HG03064 (cell line): ENCODE measurements around the gene MAML1.
"Not testable (repeated sequence)": the region's sequence is repeated elsewhere in the genome, so short reads cannot be mapped to it uniquely, and the experiment has no call there.

Experiments
- ATAC-seq: cut with Tn5 transposase; IDR thresholded peaks from one replicate; pipeline ENCODE4 v1.9.1; 2021; ENCODE audit warnings: low read depth; ENCODE audit not compliant: unreplicated experiment

Gene MAML1

DNA sequence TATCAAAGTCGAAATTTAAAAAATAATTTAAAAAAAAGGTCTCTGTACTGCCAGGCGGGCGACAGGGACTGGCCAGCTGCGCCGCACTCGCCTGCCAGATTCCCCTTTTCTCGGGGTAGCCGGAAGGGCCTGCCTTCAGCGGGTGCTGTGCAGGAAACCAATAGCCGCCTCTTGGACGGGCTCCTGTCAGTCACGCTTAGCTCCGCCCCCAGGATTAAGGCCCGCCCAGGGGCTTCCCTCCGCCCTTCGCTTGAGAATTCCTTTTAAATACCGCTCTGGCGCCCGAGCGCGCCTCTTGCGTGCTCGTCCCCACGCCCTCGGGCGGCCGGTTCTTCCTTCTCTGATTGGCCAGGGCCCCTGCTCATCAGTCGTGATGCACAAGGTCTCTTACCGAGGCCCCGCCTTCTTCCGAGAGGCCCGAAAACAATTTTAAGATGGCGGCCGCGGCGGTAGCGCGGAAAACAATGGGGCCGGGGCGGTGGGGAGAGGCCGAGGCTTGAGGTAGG is at the start of gene MAML1:
TSS of gene MAML1 (plus strand) at position 411 of the 506 bp plus-strand sequence. CDS start 291 bp downstream, outside the sequence.
- peak; percentile 95 for ATAC-seq

GRCh38 chr5:179689212-179689611 is 43.4 kb upstream of the MAML1 start:
- not testable (repeated sequence) for ATAC-seq

DNA sequence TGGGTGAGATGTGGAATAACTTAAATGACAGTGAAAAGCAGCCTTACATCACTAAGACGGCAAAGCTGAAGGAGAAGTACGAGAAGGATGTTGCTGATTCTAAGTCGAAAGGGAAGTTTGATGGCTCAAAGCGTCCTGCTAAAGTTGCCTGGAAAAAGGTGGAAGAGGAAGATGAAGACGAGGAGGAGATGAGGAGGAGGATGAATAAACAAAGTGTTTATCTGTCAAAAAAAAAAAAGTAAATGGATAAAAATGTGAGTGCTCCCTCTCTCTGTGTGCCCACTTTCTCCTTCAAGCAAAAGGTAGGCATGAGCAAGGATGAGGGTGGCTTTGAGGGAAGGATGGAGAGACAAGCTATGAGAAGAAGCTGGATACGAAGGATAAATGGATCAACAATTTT is 38.1 kb upstream of the MAML1 start:
- ATAC-seq, result no peak

DNA sequence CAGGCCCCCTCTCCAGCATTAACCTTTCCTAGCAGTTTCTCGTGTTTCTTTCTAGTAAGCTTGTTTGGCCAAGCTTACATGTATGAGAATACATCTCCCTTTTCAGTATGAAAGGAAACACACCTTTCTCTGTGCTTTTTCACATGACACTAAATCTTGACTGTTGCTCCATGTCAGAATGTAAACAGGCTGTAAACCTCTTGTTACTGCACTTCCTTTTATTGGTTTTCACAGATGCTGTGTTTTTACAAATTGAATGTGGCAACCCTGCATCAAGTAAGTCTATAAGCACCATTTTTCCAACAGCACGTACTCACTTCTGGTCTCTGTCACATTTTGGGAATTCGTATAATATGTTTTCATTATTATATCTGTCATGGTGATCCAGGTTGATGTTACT is 36.0 kb upstream of the MAML1 start:
- ATAC-seq, result no peak

DNA sequence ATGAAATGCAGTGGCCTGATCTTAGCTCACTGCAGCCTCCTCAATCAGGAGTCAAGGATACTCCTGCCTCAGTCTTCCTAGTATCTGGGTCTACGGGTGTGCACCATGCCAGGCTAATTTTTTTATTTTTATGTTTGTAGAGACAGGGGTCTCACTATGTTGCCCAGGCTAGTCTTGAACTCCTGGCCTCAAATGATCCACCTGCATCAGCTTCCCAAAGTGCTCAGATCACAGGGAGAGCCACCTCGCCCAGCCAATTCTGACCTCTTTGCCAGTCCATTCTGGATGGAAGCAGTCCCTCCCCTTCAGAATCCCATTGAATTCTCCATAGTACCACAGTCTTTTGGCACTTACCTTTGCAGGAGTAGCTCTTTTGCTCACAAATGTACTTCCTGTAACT is 35.5 kb upstream of the MAML1 start:
- no peak for ATAC-seq

DNA sequence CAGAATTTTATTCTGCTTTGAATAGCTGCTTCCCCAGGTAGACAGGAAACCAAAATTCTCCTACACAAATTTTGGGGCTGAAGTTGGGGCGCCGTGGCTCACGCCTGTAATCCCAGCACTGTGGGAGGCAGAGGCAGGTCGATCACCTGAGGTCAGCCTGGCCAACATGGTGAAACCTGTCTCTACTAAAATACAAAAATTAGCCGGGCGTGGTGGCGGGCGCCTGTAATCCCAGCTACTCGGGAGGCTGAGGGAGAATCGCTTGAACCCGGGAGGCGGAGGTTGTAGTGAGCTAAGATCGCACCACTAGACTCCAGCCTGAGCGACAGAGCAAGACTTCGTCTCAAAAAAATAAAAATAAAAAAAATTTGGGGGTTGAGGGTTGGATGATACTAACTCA is 35.1 kb upstream of the MAML1 start:
- not testable (repeated sequence) for ATAC-seq

GRCh38 chr5:179697993-179698934 is 34.4 kb upstream of the MAML1 start:
- peak; percentile 88 for ATAC-seq

GRCh38 chr5:179698935-179699615 is 33.5 kb upstream of the MAML1 start, which contains the start of gene CANX:
Gene CANX (plus strand): TSS chr5:179698967. CDS start chr5:179705682, 6,715 bp downstream.
- ATAC-seq, result peak; percentile 14

DNA sequence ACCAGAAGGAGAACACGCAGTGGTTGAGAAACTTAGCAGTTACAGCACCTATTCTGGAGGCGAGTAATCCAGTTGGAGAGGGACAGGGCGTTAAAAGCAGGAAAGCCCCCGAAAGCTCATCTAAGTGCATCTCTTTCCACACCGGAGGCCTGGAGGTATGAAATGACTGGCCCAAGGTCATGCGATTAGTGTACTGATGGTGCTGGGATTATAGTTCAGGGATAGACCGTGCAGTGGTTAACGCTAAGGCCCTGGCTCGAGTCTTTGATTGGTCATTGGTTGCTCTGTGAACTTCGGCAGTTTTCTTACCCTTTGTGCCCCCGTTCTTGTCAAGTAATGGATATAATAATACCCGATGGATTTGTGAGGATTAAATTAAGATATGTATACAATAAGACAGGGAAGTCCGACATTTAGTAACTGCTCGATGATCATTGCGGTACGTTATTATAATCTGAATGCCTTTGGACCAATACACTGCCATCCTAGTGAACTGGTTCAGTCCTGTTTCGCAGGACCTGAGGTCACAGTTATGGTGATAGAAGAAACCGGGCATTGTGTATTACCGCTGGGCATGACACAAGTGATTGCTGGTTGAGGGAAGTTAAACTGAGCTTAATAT is 32.9 kb upstream of the MAML1 start:
- no peak for ATAC-seq

GRCh38 chr5:179700401-179700918 is 32.2 kb upstream of the MAML1 start:
- ATAC-seq, result no peak

DNA sequence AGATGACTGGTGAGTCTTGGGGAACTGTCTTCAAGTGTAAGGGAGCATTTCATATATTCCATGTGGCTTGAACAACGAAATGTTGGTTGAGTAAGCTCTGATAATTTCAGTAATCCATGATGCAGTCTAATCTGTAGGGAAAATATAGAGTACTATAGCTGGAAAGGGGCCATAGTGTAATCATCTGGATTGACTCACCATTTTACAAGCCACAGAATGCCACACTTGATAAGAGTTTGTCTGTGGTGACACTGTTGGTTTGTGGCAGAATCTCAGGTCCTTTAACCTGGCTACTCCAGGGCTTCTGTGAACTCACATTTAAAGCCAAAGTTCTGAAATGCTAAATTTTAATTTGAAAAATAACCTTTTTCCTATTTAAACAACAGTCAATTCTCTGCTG is 16.3 kb upstream of the MAML1 start:
- ATAC-seq, result no peak

- no peak for ATAC-seq
These were observed 12.4 kb upstream of the MAML1 start for GRCh38 chr5:179720222-179720621.

DNA sequence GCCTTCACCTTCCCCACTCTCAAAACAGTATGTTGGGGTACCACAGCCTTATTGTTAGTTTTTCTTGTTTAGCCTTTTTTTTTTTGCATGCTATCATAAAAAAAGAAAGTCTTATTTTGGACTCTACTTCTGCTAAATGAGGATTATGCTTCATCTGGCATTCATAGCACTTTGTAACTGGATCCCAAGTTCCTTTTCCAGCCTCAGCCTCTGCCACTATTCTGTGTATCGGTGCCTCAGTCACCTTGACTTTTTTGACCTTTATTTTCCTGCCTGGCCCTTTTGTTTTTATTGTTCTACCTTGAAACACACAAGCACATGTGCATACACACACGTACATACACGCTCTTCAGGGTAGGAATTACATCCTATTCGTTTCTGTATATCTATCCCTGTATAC is 8.5 kb upstream of the MAML1 start:
- no peak for ATAC-seq

- ATAC-seq, result no peak
These were observed 5.5 kb upstream of the MAML1 start for GRCh38 chr5:179727106-179727505.

DNA sequence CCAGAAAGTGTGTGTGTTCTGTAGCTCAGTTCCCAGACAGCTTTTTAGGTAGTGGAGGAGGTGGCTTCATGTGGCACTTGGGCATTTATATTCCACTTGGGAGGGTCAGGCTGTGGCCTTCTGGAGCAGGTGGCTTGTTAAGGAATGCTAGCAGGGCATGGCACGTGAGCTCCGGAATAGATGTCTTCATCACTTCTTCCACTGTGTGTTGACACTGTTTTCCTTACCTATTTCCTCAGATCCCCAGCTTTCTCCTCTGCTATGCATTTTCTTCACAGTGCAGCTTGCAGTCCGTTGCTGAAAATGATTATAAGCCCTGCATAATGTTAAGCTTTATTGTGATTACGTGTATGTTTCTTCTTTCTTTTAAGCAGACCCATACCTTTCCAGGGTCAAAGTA is 3.3 kb upstream of the MAML1 start:
- ATAC-seq, result no peak

GRCh38 chr5:179729727-179730126 is 2.9 kb upstream of the MAML1 start:
- ATAC-seq, result no peak

- ATAC-seq, result no peak
These were observed 2.3 kb upstream of the MAML1 start for GRCh38 chr5:179730356-179730755.

DNA sequence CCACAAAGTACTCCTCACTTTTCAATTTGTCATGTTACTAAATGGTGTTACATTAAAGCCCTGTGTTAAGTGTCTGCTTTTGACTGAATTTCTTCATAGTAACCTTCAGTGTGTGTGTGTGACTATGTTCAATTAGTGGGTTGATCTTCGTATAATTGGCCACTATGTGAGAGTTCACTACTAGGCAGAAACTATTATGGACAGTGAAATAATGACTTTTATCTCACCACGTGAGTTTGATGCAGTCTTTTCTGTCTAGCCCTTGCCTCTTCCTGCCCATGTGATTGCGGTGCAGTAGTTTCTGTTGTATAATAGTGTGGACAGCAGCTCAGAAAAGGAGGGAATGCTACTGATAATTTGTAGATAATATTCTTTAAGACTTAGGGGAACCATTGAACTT is 1.8 kb upstream of the MAML1 start:
- no peak for ATAC-seq

DNA sequence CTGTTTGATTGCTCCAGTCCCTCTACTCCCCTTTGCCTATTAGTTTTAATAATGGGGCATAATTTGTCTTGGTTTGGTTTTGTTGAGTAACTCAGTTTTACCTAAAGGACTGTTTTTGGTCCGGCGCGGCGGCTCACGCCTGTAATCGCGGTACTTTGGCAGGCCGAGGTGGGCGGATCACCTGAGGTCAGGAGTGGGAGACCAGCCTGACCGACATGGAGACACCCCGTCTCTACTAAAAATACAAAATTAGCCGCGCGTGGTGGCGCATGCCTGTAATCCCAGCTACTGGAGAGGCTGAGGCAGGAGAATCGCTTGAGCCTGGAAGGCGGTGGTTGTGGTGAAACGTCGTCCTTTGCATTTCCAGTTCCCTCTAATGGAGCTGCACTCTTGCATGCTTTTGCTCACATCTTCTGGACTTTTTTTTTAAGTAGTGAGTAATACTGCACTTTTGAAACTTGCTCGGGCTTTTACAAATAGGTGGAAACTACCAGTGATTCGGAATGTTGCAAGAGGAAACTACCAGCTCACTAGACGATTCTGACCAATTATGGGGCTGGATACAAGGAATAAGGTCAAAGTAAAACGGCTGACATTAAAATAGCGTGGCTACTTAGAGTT is 721 bp upstream of the MAML1 start:
- ATAC-seq, result peak; percentile 4
